ENCODE measurements around the gene SYCE3. TPM values are rescaled to one million over a fixed set of nuclear protein-coding genes. Genes with fewer than 3 reads are reported as not detected.
"Not testable (repeated sequence)": the region's sequence is repeated elsewhere in the genome, so short reads cannot be mapped to it uniquely, and the experiment has no call there.

Gene SYCE3
- total RNA-seq, 1 experiment from 2014 or later, result not detected

GRCh38 chr22:50520826-50521453, 41.8 kb downstream of the SYCE3 start:
- Histone ChIP-seq H3K4me1 (peaks cover 4% of the 10 kb centered on the region; the same call in 1 of the 2 replicates), H3K27me3 (no peaks in the 10 kb centered on the region), H3K9me3 (replicated peaks) (no peaks in the 10 kb centered on the region), H3K27ac (no peak overlapping the region), H3K36me3 (peaks cover 73% of the 10 kb centered on the region), H3K4me3 (no peak overlapping the region)
- DNase-seq, result no peak

- H3K4me1 ChIP-seq; DNase-seq; H3K27ac ChIP-seq; H3K4me3 ChIP-seq; H3K9me3 ChIP-seq (replicated peaks); H3K27me3 ChIP-seq: not testable (repeated sequence)
- peaks cover 73% of the 10 kb centered on the region for H3K36me3 ChIP-seq
Measured at GRCh38 chr22:50520184-50520583, 42.5 kb downstream of the SYCE3 start.

- no peak overlapping the region for H3K4me3 ChIP-seq
- H3K4me1 ChIP-seq, result no peaks in the 10 kb centered on the region; the same call in 1 of the 2 replicates
- H3K9me3 ChIP-seq (replicated peaks), result no peaks in the 10 kb centered on the region
- peaks cover 72% of the 10 kb centered on the region for H3K36me3 ChIP-seq
- no peak for DNase-seq
- H3K27me3 ChIP-seq, result no peaks in the 10 kb centered on the region
- no peak overlapping the region for H3K27ac ChIP-seq
Measured at GRCh38 chr22:50519151-50519550, 43.6 kb downstream of the SYCE3 start.

- H3K27ac ChIP-seq, result no peak overlapping the region
- no peaks in the 10 kb centered on the region for H3K27me3 ChIP-seq
- no peaks in the 10 kb centered on the region for H3K4me1 ChIP-seq
- peaks cover 67% of the 10 kb centered on the region for H3K36me3 ChIP-seq
- H3K9me3 ChIP-seq (replicated peaks), result no peaks in the 10 kb centered on the region
- no peak overlapping the region for H3K4me3 ChIP-seq
- DNase-seq, result no peak
Measured at GRCh38 chr22:50518606-50519005, 44.1 kb downstream of the SYCE3 start.

- H3K4me3 ChIP-seq, result no peak overlapping the region
- no peak overlapping the region for H3K27ac ChIP-seq
- peaks cover 63% of the 10 kb centered on the region for H3K36me3 ChIP-seq
- no peak for DNase-seq
- no peaks in the 10 kb centered on the region for H3K9me3 ChIP-seq (replicated peaks)
- H3K27me3 ChIP-seq, result no peaks in the 10 kb centered on the region
- no peaks in the 10 kb centered on the region for H3K4me1 ChIP-seq
Measured at GRCh38 chr22:50517495-50518260, 45.0 kb downstream of the SYCE3 start.

- H3K4me1 ChIP-seq, result no peaks in the 10 kb centered on the region
- no peaks in the 10 kb centered on the region for H3K27me3 ChIP-seq
- H3K27ac ChIP-seq, result no peak overlapping the region
- no peaks in the 10 kb centered on the region for H3K9me3 ChIP-seq (replicated peaks)
- peaks cover 66% of the 10 kb centered on the region for H3K36me3 ChIP-seq
- H3K4me3 ChIP-seq, result no peak overlapping the region
- no peak for DNase-seq
Measured at GRCh38 chr22:50516891-50517290, 45.8 kb downstream of the SYCE3 start.

GRCh38 chr22:50516068-50516467, 46.7 kb downstream of the SYCE3 start:
- H3K4me3 ChIP-seq, result no peak overlapping the region
- H3K27me3 ChIP-seq, result no peaks in the 10 kb centered on the region
- no peak overlapping the region for H3K27ac ChIP-seq
- no peaks in the 10 kb centered on the region for H3K9me3 ChIP-seq (replicated peaks)
- peaks cover 61% of the 10 kb centered on the region for H3K36me3 ChIP-seq
- no peaks in the 10 kb centered on the region for H3K4me1 ChIP-seq
- no peak for DNase-seq

GRCh38 chr22:50513175-50513574, 49.5 kb downstream of the SYCE3 start:
- DNase-seq, result no peak
- Histone ChIP-seq H3K4me3 (no peak overlapping the region), H3K9me3 (replicated peaks) (no peaks in the 10 kb centered on the region), H3K27ac (no peak overlapping the region), H3K27me3 (no peaks in the 10 kb centered on the region), H3K36me3 (peaks cover 36% of the 10 kb centered on the region), H3K4me1 (no peaks in the 10 kb centered on the region; the same call in 1 of the 2 replicates)

GRCh38 chr22:50508897-50509296, 53.8 kb downstream of the SYCE3 start:
- no peaks in the 10 kb centered on the region for H3K27me3 ChIP-seq
- no peaks in the 10 kb centered on the region for H3K9me3 ChIP-seq (replicated peaks)
- no peak for DNase-seq
- H3K4me1 ChIP-seq, result peaks cover 9% of the 10 kb centered on the region
- peak overlapping the region; percentile 94 for H3K27ac ChIP-seq
- peak overlapping the region; percentile 98 for H3K4me3 ChIP-seq
- H3K36me3 ChIP-seq, result peaks cover 32% of the 10 kb centered on the region

GRCh38 chr22:50507991-50508884, 54.5 kb downstream of the SYCE3 start, which contains the start of gene NCAPH2:
TSS of gene NCAPH2 (plus strand) at chr22:50508224. CDS start at chr22:50508338, 114 bp downstream.
- H3K9me3 ChIP-seq (replicated peaks), result no peaks in the 10 kb centered on the region
- no peaks in the 10 kb centered on the region for H3K27me3 ChIP-seq
- peaks cover 33% of the 10 kb centered on the region for H3K36me3 ChIP-seq
- DNase-seq, result peak; percentile 99 to 100
- peak within 1 kb of the TSS; percentile 99 for H3K4me3 ChIP-seq
- peaks cover 9% of the 10 kb centered on the region for H3K4me1 ChIP-seq
- peak within 1 kb of the TSS; percentile 94 for H3K27ac ChIP-seq

GRCh38 chr22:50507421-50507990, 55.2 kb downstream of the SYCE3 start, which contains the start of gene LMF2:
TSS of gene LMF2 (minus strand) at chr22:50507702. CDS start at chr22:50507675, 27 bp downstream.
- no peak for DNase-seq
- H3K27me3 ChIP-seq, result no peaks in the 10 kb centered on the region
- H3K36me3 ChIP-seq, result peaks cover 35% of the 10 kb centered on the region
- peak within 1 kb of the TSS; percentile 94 for H3K27ac ChIP-seq
- H3K4me1 ChIP-seq, result peaks cover 9% of the 10 kb centered on the region
- no peaks in the 10 kb centered on the region for H3K9me3 ChIP-seq (replicated peaks)
- peak within 1 kb of the TSS; percentile 99 for H3K4me3 ChIP-seq

GRCh38 chr22:50506611-50507420, 55.9 kb downstream of the SYCE3 start:
- Histone ChIP-seq H3K4me1 (peaks cover 9% of the 10 kb centered on the region), H3K27ac (peak overlapping the region; percentile 57), H3K27me3 (no peaks in the 10 kb centered on the region), H3K9me3 (replicated peaks) (no peaks in the 10 kb centered on the region), H3K36me3 (peaks cover 34% of the 10 kb centered on the region), H3K4me3 (peak overlapping the region; percentile 99)
- peak in 1 of 2 experiments; percentile 42 for DNase-seq

- DNase-seq, result peak; percentile 56 to 62
- H3K27ac ChIP-seq, result no peak overlapping the region
- H3K9me3 ChIP-seq (replicated peaks), result no peaks in the 10 kb centered on the region
- peaks cover 9% of the 10 kb centered on the region for H3K4me1 ChIP-seq
- no peaks in the 10 kb centered on the region for H3K27me3 ChIP-seq
- peaks cover 34% of the 10 kb centered on the region for H3K36me3 ChIP-seq
- peak overlapping the region; percentile 99 for H3K4me3 ChIP-seq
Measured at GRCh38 chr22:50505776-50506610, 56.7 kb downstream of the SYCE3 start.

Measured in SJCRH30 (cell line).